Measurements from ENCODE around the gene NUP42. TPM values are rescaled to one million over a fixed set of nuclear protein-coding genes. Genes with fewer than 3 reads are reported as not detected.

Gene NUP42
- total RNA-seq, 1 donor from 2014 or later: 36.9 TPM

DNA sequence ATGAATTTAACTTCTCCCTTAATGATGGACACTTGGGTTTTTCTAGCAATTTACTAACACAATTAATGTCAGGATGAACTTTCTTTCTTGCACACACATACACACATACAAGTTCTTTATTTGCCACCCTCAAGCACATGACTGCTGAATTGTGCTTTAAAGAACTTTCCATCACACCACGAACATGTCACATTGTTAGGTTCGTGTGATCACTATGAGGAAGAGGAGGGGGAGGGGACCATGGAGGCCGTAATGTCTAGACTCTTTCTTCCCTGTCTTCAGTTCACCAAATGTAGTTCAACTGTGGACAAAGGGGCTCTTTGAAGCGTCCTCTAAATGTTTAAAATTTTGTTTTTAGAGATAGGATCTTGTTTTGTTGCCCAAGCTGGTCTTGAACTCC, 31.0 kb downstream of the NUP42 start:
- Mint-ChIP-seq H3K27me3 (ENCODE audit: low read depth, unreplicated experiment) (peaks cover 13% of the 10 kb centered on the region), H3K9me3 (ENCODE audit: unreplicated experiment) (no peaks in the 10 kb centered on the region), H3K4me1 (ENCODE audit: low read depth, unreplicated experiment) (no peaks in the 10 kb centered on the region), H3K36me3 (ENCODE audit: low read depth, unreplicated experiment) (peaks cover 2% of the 10 kb centered on the region), H3K27ac (ENCODE audit: unreplicated experiment) (no peak overlapping the region), H3K4me3 (ENCODE audit: unreplicated experiment) (no peak overlapping the region)
- FAIRE-seq: no peak
- Histone ChIP-seq H3K36me3 (ENCODE audit: insufficient read depth, low read length) (no peaks in the 10 kb centered on the region), H3K27ac (ENCODE audit: low read depth, low read length) (no peak overlapping the region), H4K20me1 (ENCODE audit: insufficient read depth, low read length) (no peaks in the 10 kb centered on the region), H3K9me3 (ENCODE audit: insufficient read depth, low read depth, low read length) (no peaks in the 10 kb centered on the region), H3K9ac (ENCODE audit: low read length) (no peak overlapping the region), H3K4me2 (ENCODE audit: low read length) (no peak overlapping the region), H3K79me2 (ENCODE audit: insufficient read depth, low read length) (no peaks in the 10 kb centered on the region), H3K4me3 (ENCODE audit: insufficient read depth, low read depth, low read length) (no peak overlapping the region), H2AFZ (ENCODE audit: low read depth, low read length) (no peak overlapping the region), H3K27me3 (ENCODE audit: insufficient read depth, low read length) (no peaks in the 10 kb centered on the region), H3K4me1 (ENCODE audit: insufficient read depth, low read length) (no peaks in the 10 kb centered on the region)
- TF ChIP-seq EZH2 (IDR thresholded peaks at IDR 0.05; ENCODE audit: insufficient read depth, low read length) (no peak), CTCF (IDR thresholded peaks at IDR 0.05; ENCODE audit: insufficient read depth, low read depth, low read length) (no peak)
- no peak for DNase-seq (ENCODE audit: low read depth)

DNA sequence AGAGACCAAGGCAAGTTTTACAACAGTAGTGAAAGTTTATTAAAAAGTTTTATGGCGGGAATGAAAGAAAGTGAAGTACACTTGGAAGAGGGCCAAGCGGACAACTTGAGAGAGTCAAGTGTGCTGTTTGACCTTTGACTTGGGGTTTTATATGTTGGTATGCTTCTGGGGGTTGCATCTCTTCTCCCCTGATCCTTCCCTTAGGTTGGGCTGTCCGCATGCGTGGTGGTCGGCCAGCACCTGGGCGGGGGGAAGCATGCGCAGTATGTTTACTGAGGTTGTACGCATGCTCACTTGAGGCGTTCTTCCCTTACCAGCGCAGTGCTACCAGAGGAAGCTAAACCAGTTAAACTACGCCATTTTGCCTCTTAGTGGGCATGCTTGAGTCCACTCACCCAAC, 31.9 kb downstream of the NUP42 start:
- Histone ChIP-seq H3K27me3 (ENCODE audit: insufficient read depth, low read length) (peaks cover 2% of the 10 kb centered on the region), H3K79me2 (ENCODE audit: insufficient read depth, low read length) (no peaks in the 10 kb centered on the region), H3K4me3 (ENCODE audit: insufficient read depth, low read depth, low read length) (no peak overlapping the region), H4K20me1 (ENCODE audit: insufficient read depth, low read length) (no peaks in the 10 kb centered on the region), H3K4me2 (ENCODE audit: low read length) (no peak overlapping the region), H3K9ac (ENCODE audit: low read length) (no peak overlapping the region), H2AFZ (ENCODE audit: low read depth, low read length) (no peak overlapping the region), H3K27ac (ENCODE audit: low read depth, low read length) (no peak overlapping the region), H3K9me3 (ENCODE audit: insufficient read depth, low read depth, low read length) (no peaks in the 10 kb centered on the region), H3K36me3 (ENCODE audit: insufficient read depth, low read length) (no peaks in the 10 kb centered on the region), H3K4me1 (ENCODE audit: insufficient read depth, low read length) (no peaks in the 10 kb centered on the region)
- Mint-ChIP-seq H3K9me3 (ENCODE audit: unreplicated experiment) (no peaks in the 10 kb centered on the region), H3K27me3 (ENCODE audit: low read depth, unreplicated experiment) (peaks cover 11% of the 10 kb centered on the region), H3K4me1 (ENCODE audit: low read depth, unreplicated experiment) (no peaks in the 10 kb centered on the region), H3K36me3 (ENCODE audit: low read depth, unreplicated experiment) (no peaks in the 10 kb centered on the region), H3K4me3 (ENCODE audit: unreplicated experiment) (no peak overlapping the region), H3K27ac (ENCODE audit: unreplicated experiment) (no peak overlapping the region)
- DNase-seq (ENCODE audit: low read depth) (no peak), FAIRE-seq (no peak)
- no peak for TF ChIP-seq CTCF (IDR thresholded peaks at IDR 0.05; ENCODE audit: insufficient read depth, low read depth, low read length)
- no peak for TF ChIP-seq EZH2 (IDR thresholded peaks at IDR 0.05; ENCODE audit: insufficient read depth, low read length)

DNA sequence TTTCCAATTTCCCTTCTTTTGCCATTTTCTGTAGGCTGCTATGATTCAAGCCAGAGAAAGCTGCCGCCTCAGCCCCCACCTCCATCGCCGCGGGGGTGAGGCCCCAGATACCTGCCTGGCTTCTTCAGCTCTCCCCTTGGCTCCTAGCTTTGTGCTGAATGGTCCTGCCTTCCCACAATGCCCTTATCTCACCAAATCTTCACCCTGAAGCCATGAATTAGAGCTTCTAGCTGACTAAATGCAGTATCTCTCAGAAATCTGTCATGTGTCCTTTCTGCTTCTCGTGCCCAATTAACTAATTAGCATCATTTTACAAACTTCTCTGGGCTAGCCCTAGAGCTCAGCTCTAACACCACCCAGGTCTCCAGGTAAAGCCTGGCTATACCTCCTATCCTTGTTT, 32.6 kb downstream of the NUP42 start:
- no peak overlapping the region for H3K4me3 ChIP-seq (ENCODE audit: insufficient read depth, low read depth, low read length)
- no peaks in the 10 kb centered on the region for H3K79me2 ChIP-seq (ENCODE audit: insufficient read depth, low read length)
- no peak overlapping the region for H2AFZ ChIP-seq (ENCODE audit: low read depth, low read length)
- H4K20me1 ChIP-seq (ENCODE audit: insufficient read depth, low read length): no peaks in the 10 kb centered on the region
- no peaks in the 10 kb centered on the region for H3K4me1 Mint-ChIP-seq (ENCODE audit: low read depth, unreplicated experiment)
- FAIRE-seq (no peak), DNase-seq (ENCODE audit: low read depth) (no peak)
- no peaks in the 10 kb centered on the region for H3K4me1 ChIP-seq (ENCODE audit: insufficient read depth, low read length)
- no peak overlapping the region for H3K4me2 ChIP-seq (ENCODE audit: low read length)
- H3K9me3 Mint-ChIP-seq (ENCODE audit: unreplicated experiment): no peaks in the 10 kb centered on the region
- H3K36me3 Mint-ChIP-seq (ENCODE audit: low read depth, unreplicated experiment): no peaks in the 10 kb centered on the region
- no peak overlapping the region for H3K27ac Mint-ChIP-seq (ENCODE audit: unreplicated experiment)
- no peak for TF ChIP-seq EZH2 (IDR thresholded peaks at IDR 0.05; ENCODE audit: insufficient read depth, low read length)
- no peak for TF ChIP-seq CTCF (IDR thresholded peaks at IDR 0.05; ENCODE audit: insufficient read depth, low read depth, low read length)
- H3K9me3 ChIP-seq (ENCODE audit: insufficient read depth, low read depth, low read length): no peaks in the 10 kb centered on the region
- H3K4me3 Mint-ChIP-seq (ENCODE audit: unreplicated experiment): no peak overlapping the region
- no peak overlapping the region for H3K9ac ChIP-seq (ENCODE audit: low read length)
- peaks cover 2% of the 10 kb centered on the region for H3K27me3 ChIP-seq (ENCODE audit: insufficient read depth, low read length)
- H3K36me3 ChIP-seq (ENCODE audit: insufficient read depth, low read length): no peaks in the 10 kb centered on the region
- H3K27me3 Mint-ChIP-seq (ENCODE audit: low read depth, unreplicated experiment): peaks cover 11% of the 10 kb centered on the region
- H3K27ac ChIP-seq (ENCODE audit: low read depth, low read length): no peak overlapping the region
